ENCODE results near the gene MRPL14. TPM values are rescaled to one million over a fixed set of nuclear protein-coding genes. Genes with fewer than 3 reads are reported as not detected.

The MRPL14 gene
- total and polyA plus RNA-seq, 2 experiments from 2014 or later = 62.6 to 191 TPM

DNA sequence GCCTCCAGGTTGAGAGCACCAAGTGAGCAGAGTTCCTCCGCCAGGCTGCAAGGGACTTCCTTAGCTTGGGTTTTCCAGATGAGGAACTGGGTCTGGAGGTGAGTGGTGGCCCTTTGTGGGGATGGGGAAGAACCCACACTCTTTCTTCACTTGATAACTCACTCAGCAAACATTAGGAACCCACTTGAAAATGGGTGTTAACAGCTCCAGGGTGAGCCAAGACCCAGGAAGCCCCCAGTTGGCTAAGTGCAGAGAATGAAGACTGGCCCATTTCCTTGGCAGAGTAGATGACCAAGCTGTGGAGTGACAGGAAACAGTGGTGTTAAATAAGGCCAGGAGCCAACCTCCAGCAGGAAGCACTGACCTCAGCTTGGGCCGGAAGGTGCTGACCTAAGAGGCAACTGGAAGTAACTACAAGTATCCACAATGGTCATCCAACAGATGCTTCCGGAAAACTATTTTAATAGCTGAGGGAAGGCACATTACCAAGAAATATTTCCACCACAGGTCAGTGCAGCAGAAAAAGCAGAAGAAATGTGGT, 22.7 kb downstream of the MRPL14 start:
- no peak overlapping the region for H3K27ac Mint-ChIP-seq
- H4K20me1 ChIP-seq (replicated peaks; ENCODE audit: insufficient read depth) = peaks cover 26% of the 10 kb centered on the region

More for the DNA sequence above, 22.7 kb downstream of the MRPL14 start:
- Histone ChIP-seq H3K27me3 (ENCODE audit: insufficient read depth) (no peaks in the 10 kb centered on the region), H3K79me2 (replicated peaks; ENCODE audit: insufficient read depth) (peaks cover 3% of the 10 kb centered on the region; the same call in 1 of the 2 replicates), H3K4me3 (no peak overlapping the region), H3K27ac (ENCODE audit: low read depth) (no peak overlapping the region), H3F3A (replicated peaks; ENCODE audit: low read depth) (no peaks in the 10 kb centered on the region), H3K36me3 (ENCODE audit: insufficient read depth) (peaks cover 9% of the 10 kb centered on the region), H2AFZ (no peak overlapping the region), H3K9me2 (ENCODE audit: insufficient read depth) (no peaks in the 10 kb centered on the region), H3K4me1 (ENCODE audit: insufficient read depth) (no peaks in the 10 kb centered on the region), H3K4me2 (no peak overlapping the region)
- peaks cover 13% of the 10 kb centered on the region for H3K27me3 Mint-ChIP-seq (ENCODE audit: insufficient read depth, low read depth, poor library complexity)
- peaks cover 47% of the 10 kb centered on the region for H3K36me3 Mint-ChIP-seq (ENCODE audit: low read depth)
- no peak overlapping the region for H3K4me3 Mint-ChIP-seq
- no peaks in the 10 kb centered on the region for H3K9me3 Mint-ChIP-seq
- H3K4me1 Mint-ChIP-seq = peaks cover 22% of the 10 kb centered on the region
- DNase-seq (ENCODE audit: low spot score) (no peak), ATAC-seq (no peak)
- TF ChIP-seq, protein P1, sequence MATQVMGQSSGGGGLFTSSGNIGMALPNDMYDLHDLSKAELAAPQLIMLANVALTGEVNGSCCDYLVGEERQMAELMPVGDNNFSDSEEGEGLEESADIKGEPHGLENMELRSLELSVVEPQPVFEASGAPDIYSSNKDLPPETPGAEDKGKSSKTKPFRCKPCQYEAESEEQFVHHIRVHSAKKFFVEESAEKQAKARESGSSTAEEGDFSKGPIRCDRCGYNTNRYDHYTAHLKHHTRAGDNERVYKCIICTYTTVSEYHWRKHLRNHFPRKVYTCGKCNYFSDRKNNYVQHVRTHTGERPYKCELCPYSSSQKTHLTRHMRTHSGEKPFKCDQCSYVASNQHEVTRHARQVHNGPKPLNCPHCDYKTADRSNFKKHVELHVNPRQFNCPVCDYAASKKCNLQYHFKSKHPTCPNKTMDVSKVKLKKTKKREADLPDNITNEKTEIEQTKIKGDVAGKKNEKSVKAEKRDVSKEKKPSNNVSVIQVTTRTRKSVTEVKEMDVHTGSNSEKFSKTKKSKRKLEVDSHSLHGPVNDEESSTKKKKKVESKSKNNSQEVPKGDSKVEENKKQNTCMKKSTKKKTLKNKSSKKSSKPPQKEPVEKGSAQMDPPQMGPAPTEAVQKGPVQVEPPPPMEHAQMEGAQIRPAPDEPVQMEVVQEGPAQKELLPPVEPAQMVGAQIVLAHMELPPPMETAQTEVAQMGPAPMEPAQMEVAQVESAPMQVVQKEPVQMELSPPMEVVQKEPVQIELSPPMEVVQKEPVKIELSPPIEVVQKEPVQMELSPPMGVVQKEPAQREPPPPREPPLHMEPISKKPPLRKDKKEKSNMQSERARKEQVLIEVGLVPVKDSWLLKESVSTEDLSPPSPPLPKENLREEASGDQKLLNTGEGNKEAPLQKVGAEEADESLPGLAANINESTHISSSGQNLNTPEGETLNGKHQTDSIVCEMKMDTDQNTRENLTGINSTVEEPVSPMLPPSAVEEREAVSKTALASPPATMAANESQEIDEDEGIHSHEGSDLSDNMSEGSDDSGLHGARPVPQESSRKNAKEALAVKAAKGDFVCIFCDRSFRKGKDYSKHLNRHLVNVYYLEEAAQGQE (IDR thresholded peaks at IDR 0.05; ENCODE audit: unreplicated experiment) = no peak
- TF ChIP-seq JUNB (IDR thresholded peaks at IDR 0.05; ENCODE audit: unreplicated experiment) (no peak), POLR2AphosphoS5 (IDR thresholded peaks at IDR 0.05; ENCODE audit: low read depth) (no peak), STAT1 (IDR thresholded peaks at IDR 0.05; ENCODE audit: unreplicated experiment) (no peak), EZH2phosphoT487 (IDR thresholded peaks at IDR 0.05; ENCODE audit: unreplicated experiment) (no peak), CREB1 (CRISPR knock-in tag; IDR thresholded peaks at IDR 0.05; ENCODE audit: low read depth) (no peak), ZNF114 (CRISPR knock-in tag; IDR thresholded peaks at IDR 0.05) (no peak), EZH2 (IDR thresholded peaks at IDR 0.05; ENCODE audit: low read depth, unreplicated experiment) (no peak)
- TF ChIP-seq, protein P2, sequence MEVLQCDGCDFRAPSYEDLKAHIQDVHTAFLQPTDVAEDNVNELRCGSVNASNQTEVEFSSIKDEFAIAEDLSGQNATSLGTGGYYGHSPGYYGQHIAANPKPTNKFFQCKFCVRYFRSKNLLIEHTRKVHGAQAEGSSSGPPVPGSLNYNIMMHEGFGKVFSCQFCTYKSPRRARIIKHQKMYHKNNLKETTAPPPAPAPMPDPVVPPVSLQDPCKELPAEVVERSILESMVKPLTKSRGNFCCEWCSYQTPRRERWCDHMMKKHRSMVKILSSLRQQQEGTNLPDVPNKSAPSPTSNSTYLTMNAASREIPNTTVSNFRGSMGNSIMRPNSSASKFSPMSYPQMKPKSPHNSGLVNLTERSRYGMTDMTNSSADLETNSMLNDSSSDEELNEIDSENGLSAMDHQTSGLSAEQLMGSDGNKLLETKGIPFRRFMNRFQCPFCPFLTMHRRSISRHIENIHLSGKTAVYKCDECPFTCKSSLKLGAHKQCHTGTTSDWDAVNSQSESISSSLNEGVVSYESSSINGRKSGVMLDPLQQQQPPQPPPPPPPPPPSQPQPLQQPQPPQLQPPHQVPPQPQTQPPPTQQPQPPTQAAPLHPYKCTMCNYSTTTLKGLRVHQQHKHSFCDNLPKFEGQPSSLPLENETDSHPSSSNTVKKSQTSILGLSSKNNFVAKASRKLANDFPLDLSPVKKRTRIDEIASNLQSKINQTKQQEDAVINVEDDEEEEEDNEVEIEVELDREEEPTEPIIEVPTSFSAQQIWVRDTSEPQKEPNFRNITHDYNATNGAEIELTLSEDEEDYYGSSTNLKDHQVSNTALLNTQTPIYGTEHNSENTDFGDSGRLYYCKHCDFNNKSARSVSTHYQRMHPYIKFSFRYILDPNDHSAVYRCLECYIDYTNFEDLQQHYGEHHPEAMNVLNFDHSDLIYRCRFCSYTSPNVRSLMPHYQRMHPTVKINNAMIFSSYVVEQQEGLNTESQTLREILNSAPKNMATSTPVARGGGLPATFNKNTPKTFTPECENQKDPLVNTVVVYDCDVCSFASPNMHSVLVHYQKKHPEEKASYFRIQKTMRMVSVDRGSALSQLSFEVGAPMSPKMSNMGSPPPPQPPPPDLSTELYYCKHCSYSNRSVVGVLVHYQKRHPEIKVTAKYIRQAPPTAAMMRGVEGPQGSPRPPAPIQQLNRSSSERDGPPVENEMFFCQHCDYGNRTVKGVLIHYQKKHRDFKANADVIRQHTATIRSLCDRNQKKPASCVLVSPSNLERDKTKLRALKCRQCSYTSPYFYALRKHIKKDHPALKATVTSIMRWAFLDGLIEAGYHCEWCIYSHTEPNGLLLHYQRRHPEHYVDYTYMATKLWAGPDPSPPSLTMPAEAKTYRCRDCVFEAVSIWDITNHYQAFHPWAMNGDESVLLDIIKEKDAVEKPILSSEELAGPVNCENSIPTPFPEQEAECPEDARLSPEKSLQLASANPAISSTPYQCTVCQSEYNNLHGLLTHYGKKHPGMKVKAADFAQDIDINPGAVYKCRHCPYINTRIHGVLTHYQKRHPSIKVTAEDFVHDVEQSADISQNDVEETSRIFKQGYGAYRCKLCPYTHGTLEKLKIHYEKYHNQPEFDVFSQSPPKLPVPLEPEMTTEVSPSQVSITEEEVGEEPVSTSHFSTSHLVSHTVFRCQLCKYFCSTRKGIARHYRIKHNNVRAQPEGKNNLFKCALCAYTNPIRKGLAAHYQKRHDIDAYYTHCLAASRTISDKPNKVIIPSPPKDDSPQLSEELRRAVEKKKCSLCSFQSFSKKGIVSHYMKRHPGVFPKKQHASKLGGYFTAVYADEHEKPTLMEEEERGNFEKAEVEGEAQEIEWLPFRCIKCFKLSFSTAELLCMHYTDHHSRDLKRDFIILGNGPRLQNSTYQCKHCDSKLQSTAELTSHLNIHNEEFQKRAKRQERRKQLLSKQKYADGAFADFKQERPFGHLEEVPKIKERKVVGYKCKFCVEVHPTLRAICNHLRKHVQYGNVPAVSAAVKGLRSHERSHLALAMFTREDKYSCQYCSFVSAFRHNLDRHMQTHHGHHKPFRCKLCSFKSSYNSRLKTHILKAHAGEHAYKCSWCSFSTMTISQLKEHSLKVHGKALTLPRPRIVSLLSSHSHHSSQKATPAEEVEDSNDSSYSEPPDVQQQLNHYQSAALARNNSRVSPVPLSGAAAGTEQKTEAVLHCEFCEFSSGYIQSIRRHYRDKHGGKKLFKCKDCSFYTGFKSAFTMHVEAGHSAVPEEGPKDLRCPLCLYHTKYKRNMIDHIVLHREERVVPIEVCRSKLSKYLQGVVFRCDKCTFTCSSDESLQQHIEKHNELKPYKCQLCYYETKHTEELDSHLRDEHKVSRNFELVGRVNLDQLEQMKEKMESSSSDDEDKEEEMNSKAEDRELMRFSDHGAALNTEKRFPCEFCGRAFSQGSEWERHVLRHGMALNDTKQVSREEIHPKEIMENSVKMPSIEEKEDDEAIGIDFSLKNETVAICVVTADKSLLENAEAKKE (CRISPR knock-in tag; IDR thresholded peaks at IDR 0.05) = no peak

Data from GM23338 (cell line).